Transverse colon (tissue), 3 donors: ENCODE data around the gene HTRA1.

Source experiments
- CTCF ChIP-seq, 5 experiments: fragments of 200-600 bp in 3 of 5; fragments of 450-650 bp in 2 of 5; sonication (generic) in 3 of 5; IDR thresholded peaks; 1 replicate in 2 of 5; 2 replicates in 3 of 5; pipeline ENCODE4 v1.5.1; 2016 to 2017; ENCODE audit warnings: antibody characterized with exemption in 5 of 5, inconsistent platforms in 3 of 5, mild to moderate bottlenecking in 2 of 5, moderate library complexity in 1 of 5
- EP300 ChIP-seq: sonication (generic); formaldehyde crosslinking; IDR thresholded peaks from one replicate; pipeline ENCODE4 v1.6.1; 2017; ENCODE audit warnings: antibody characterized with exemption, low read depth

GRCh38 chr10:122530177-122530576, 68.8 kb downstream of the HTRA1 start:
- TF ChIP-seq EP300 (no peak), CTCF (IDR thresholded peaks at IDR 0.05) (no peak)
